Measurements from ENCODE around the gene EXOC3. TPM values are rescaled to one million over a fixed set of nuclear protein-coding genes. Genes with fewer than 3 reads are reported as not detected.

The EXOC3 gene
- total and polyA plus RNA-seq, 12 donors: 29.0 to 44.7 (median 40.0) TPM

DNA sequence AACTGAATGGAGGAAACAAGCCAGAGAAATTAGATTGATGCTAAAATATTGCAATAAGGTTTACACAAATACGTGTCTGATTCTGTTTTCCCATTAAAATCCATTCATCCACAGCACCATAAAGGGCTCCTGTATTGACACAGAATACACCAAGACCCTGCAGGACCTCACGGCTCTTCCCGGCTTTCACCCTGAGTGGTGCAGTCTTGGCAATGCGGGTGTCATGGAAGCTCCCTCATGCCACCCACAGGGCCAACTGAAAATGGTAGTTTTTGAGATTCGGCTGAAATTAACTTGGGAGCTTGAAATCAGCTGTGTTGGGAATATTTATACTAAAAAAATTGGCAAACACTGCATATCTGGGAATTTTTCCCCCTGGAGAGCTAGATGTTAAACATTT is 17.3 kb upstream of the EXOC3 start:
- TF ChIP-seq, protein P1, sequence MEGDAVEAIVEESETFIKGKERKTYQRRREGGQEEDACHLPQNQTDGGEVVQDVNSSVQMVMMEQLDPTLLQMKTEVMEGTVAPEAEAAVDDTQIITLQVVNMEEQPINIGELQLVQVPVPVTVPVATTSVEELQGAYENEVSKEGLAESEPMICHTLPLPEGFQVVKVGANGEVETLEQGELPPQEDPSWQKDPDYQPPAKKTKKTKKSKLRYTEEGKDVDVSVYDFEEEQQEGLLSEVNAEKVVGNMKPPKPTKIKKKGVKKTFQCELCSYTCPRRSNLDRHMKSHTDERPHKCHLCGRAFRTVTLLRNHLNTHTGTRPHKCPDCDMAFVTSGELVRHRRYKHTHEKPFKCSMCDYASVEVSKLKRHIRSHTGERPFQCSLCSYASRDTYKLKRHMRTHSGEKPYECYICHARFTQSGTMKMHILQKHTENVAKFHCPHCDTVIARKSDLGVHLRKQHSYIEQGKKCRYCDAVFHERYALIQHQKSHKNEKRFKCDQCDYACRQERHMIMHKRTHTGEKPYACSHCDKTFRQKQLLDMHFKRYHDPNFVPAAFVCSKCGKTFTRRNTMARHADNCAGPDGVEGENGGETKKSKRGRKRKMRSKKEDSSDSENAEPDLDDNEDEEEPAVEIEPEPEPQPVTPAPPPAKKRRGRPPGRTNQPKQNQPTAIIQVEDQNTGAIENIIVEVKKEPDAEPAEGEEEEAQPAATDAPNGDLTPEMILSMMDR (IDR thresholded peaks at IDR 0.05): no peak
- intact Hi-C loops (cut with DNase I): no loop called here
- H3K4me1 ChIP-seq: no peaks in the 10 kb centered on the region
- no peak overlapping the region for H3K27ac ChIP-seq
- DNase-seq (no peak), ATAC-seq (no peak)
- no peak overlapping the region for H3K4me3 ChIP-seq
- WGBS, 2 donors: 63 to 67% methylated on average over 5 of the region's 5 CpGs
- H3K9me3 ChIP-seq: no peaks in the 10 kb centered on the region
- no peaks in the 10 kb centered on the region for H3K36me3 ChIP-seq
- peaks cover 0 to 25% (median 0%) of the 10 kb centered on the region in 7 donors for H3K27me3 ChIP-seq

DNA sequence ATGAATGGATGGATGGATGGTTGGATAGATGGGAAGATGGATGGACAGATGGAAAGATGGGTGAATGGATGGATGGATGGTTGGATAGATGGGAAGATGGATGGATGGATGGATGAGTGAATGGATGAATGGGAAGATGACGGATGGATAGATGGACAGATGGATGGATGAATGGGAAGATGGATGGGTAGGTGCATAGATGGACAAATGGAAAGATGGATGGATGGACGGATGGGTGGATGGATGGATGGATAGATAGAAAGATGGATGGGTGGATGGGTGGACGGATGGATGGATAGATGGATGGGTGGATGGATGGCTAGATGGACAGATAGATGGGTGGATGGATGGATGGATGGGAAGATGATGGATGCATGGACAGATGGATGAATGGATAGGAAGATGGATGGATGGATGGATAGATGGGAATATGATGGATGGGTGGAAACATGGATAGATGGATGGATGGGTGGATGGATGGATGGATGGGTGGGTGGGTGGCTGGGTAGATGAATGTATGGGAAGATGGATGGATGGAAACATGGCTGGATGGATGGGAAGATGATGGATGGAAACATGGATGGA is 16.5 kb upstream of the EXOC3 start:
- ATAC-seq: no peak
- peaks cover 0 to 31% (median 0%) of the 10 kb centered on the region in 7 donors for H3K27me3 ChIP-seq
- no peaks in the 10 kb centered on the region for H3K36me3 ChIP-seq
- intact Hi-C loops (cut with DNase I): no loop called here
- H3K27ac ChIP-seq: no peak overlapping the region
- no peaks in the 10 kb centered on the region for H3K9me3 ChIP-seq
- no peaks in the 10 kb centered on the region for H3K4me1 ChIP-seq
- 74 to 93% methylated on average over 3 of the region's 3 CpGs for WGBS, 2 donors
- no peak for DNase-seq
- H3K4me3 ChIP-seq: no peak overlapping the region
- TF ChIP-seq, protein P1 (IDR thresholded peaks at IDR 0.05): no peak

GRCh38 chr5:427415-428087 is 15.4 kb upstream of the EXOC3 start:
- Histone ChIP-seq H3K4me3 (no peak overlapping the region), H3K27ac (no peak overlapping the region), H3K27me3 (peaks cover 0 to 34% (median 0%) of the 10 kb centered on the region in 7 donors), H3K36me3 (no peaks in the 10 kb centered on the region), H3K4me1 (no peaks in the 10 kb centered on the region), H3K9me3 (no peaks in the 10 kb centered on the region)
- intact Hi-C loops (cut with DNase I): no loop called here
- 91 to 92% methylated on average over 39 of the region's 39 CpGs for WGBS, 2 donors
- no peak for DNase-seq
- TF ChIP-seq, protein P1 (IDR thresholded peaks at IDR 0.05): no peak
- no peak for ATAC-seq

DNA sequence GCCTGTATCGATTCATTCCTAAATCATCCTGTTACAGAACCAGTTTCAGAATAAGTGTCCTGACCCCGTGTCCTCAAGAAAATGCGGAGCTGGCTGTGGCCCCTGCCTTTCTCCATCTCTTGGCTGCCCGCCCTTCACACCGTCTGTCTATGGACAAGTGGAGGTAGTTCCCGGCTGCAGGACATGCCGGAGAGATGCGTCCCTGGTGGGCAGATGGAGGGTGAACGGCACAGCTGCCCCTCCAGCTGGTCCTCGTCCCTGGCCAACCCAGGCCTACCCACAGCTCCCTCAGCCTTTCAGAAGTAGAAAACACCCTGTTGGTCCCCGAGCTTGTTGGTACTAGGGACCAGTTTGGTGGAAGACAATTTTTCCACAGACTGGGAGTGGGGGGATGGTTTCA is 14.8 kb upstream of the EXOC3 start:
- Histone ChIP-seq H3K27ac (no peak overlapping the region), H3K4me3 (no peak overlapping the region), H3K36me3 (no peaks in the 10 kb centered on the region), H3K4me1 (no peaks in the 10 kb centered on the region), H3K9me3 (no peaks in the 10 kb centered on the region), H3K27me3 (peaks cover 0 to 39% (median 0%) of the 10 kb centered on the region in 7 donors)
- whole genome bisulfite sequencing, 2 donors: 90 to 95% methylated on average over 11 of the region's 11 CpGs
- TF ChIP-seq, protein P1 (IDR thresholded peaks at IDR 0.05): no peak
- intact Hi-C loops (cut with DNase I): no loop called here
- ATAC-seq (no peak), DNase-seq (no peak)

All from heart right ventricle (tissue), 16 donors.